Hepatocyte (in vitro differentiated cells): Measurements from ENCODE around the gene BCL11A.

Experiments used
- CTCF ChIP-seq: fragments of 200-600 bp; sonication (generic); IDR thresholded peaks from 2 replicates; pipeline ENCODE4 v1.5.1; 2016; ENCODE audit warnings: antibody characterized with exemption, mild to moderate bottlenecking; ENCODE audit not compliant: poor library complexity
- EZH2 ChIP-seq: fragments of 200-600 bp; sonication (generic); IDR thresholded peaks from 2 replicates; pipeline ENCODE4 v1.6.1; 2016; ENCODE audit warnings: antibody characterized with exemption, mild to moderate bottlenecking, borderline replicate concordance
- EZH2phosphoT487 ChIP-seq: fragments of 200-600 bp; sonication (generic); IDR thresholded peaks from one replicate; pipeline ENCODE4 v1.6.1; 2018; ENCODE audit warnings: antibody characterized with exemption, mild to moderate bottlenecking, low read depth, moderate library complexity; ENCODE audit not compliant: unreplicated experiment, severe bottlenecking

- TF ChIP-seq EZH2 (no peak), CTCF (peak; percentile 53), EZH2phosphoT487 (no peak)
Observed at GRCh38 chr2:60555066-60555782, 1.8 kb upstream of the BCL11A start.
